ENCODE measurements around the gene AKAP8. TPM values are rescaled to one million over a fixed set of nuclear protein-coding genes. Genes with fewer than 3 reads are reported as not detected.
"Not testable (repeated sequence)": the region's sequence is repeated elsewhere in the genome, so short reads cannot be mapped to it uniquely, and the experiment has no call there.

AKAP8 gene
- total RNA-seq, 2 experiments from 2014 or later, result 55.6 to 59.0 TPM

DNA sequence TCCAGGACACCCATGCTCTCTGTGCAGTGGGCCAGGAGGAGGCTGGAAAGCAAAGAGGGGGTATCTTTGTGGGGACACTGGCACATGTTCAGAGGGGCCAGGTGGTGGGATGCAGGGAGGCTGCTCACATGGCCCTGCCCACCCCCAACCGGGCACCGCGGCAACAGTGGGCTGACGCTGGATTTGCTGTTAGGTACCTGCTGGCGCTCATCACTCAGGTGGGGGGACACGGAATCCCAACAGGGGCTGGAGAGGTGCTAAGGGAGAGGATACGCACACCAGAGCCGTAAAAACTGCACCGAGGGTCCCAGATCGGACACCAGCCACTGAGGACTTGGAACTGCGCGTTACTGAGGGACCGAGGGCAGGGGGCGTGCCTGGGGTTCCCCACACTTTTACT lies 20.0 kb upstream of the AKAP8 start:
- CTCF ChIA-PET, result no interaction called here
- peaks cover 29% of the 10 kb centered on the region for H3K36me3 Mint-ChIP-seq
- H3K27ac Mint-ChIP-seq, result no peak overlapping the region
- DNase-seq, result no peak
- H3K9me3 Mint-ChIP-seq (ENCODE audit: low read depth), result no peaks in the 10 kb centered on the region
- no peaks in the 10 kb centered on the region for H3K27me3 Mint-ChIP-seq
- H3K4me1 Mint-ChIP-seq, result peaks cover 2% of the 10 kb centered on the region
- H3K4me3 Mint-ChIP-seq, result no peak overlapping the region
- no peak for ATAC-seq

GRCh38 chr19:15399234-15399515 lies 19.6 kb upstream of the AKAP8 start:
- no peak overlapping the region for H3K27ac Mint-ChIP-seq
- CTCF ChIA-PET, result no interaction called here
- H3K36me3 Mint-ChIP-seq, result peaks cover 30% of the 10 kb centered on the region

DNA sequence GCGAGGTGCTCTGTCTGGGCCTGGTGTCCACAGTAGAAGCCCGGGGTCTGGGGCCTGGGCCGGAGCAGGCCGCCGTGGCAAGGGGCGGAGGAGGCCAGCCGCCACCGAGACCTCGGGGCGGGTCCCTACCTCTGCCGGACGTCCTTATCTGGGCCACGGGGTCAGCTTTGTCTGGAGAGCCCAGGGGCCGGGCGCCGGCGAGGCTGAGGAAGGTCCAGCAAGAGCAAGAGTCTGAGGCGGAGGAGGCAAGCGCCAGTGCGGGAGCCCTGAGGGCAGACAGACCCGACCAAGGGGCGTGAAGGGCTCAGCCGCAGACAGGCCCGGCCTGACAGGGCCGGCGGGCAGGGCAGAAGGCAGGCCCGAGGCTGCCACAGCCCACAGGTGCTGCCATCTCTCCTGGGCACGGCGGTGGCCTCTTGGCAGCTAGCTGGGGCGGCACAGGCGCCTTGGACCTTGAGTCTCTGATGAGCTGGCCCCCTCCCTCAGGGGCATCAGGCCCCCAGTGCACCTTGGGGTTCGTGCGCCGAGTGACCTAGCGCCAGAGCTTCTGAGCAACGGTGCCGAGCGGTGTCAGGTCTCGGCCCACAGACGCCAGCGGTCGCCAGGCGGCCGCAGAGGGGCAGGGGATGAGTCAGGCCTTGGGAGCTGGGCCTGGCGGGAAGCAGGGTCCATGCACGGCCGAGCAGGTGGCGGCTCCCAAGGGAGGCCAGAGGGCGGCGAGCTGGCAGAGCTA lies 19.1 kb upstream of the AKAP8 start:
- no peak overlapping the region for H3K4me3 Mint-ChIP-seq
- H3K36me3 Mint-ChIP-seq, result peaks cover 35% of the 10 kb centered on the region
- no peaks in the 10 kb centered on the region for H3K4me1 Mint-ChIP-seq
- H3K27me3 Mint-ChIP-seq, result no peaks in the 10 kb centered on the region
- ATAC-seq (no peak), DNase-seq (no peak)
- CTCF ChIA-PET, result no interaction called here
- no peak overlapping the region for H3K27ac Mint-ChIP-seq
- H3K9me3 Mint-ChIP-seq (ENCODE audit: low read depth), result no peaks in the 10 kb centered on the region

More at GRCh38 chr19:15399234-15399515, 19.6 kb upstream of the AKAP8 start:
- Mint-ChIP-seq H3K27me3 (no peaks in the 10 kb centered on the region), H3K4me3 (no peak overlapping the region), H3K9me3 (ENCODE audit: low read depth) (no peaks in the 10 kb centered on the region), H3K4me1 (no peaks in the 10 kb centered on the region)
- no peak for DNase-seq
- no peak for ATAC-seq

GRCh38 chr19:15397782-15398181 lies 18.2 kb upstream of the AKAP8 start:
- Mint-ChIP-seq H3K4me3 (no peak overlapping the region), H3K27ac (no peak overlapping the region), H3K4me1 (no peaks in the 10 kb centered on the region), H3K36me3 (peaks cover 43% of the 10 kb centered on the region), H3K9me3 (ENCODE audit: low read depth) (no peaks in the 10 kb centered on the region), H3K27me3 (no peaks in the 10 kb centered on the region)
- DNase-seq (no peak), ATAC-seq (no peak)
- CTCF ChIA-PET, result interaction anchor here (1.0 kb wide), 1 partner anchor 21 kb away, joined by 4 read pairs; the partner anchor contains the start of gene AKAP8L

DNA sequence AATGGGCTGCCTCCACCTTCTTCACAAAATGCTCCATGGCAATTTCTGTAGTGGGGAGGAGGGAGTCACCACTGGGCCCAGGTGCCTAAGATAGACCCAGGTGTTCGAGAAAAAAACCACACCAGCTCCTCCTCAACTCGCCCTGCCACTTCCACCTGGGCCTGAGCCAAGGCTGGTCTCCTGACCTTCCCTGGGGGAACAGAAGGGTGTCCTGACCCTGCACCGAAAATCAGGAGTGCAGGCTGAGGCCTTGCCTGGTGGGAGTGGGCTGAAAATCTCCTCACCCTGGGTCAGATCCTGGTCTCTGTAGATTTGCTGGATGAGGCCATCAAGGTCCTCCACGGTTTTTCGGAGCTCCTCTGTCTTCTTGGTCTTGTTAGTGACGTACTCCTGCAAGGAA lies 17.6 kb upstream of the AKAP8 start:
- Mint-ChIP-seq H3K4me3 (no peak overlapping the region), H3K36me3 (peaks cover 43% of the 10 kb centered on the region), H3K4me1 (no peaks in the 10 kb centered on the region), H3K9me3 (ENCODE audit: low read depth) (no peaks in the 10 kb centered on the region), H3K27me3 (no peaks in the 10 kb centered on the region), H3K27ac (no peak overlapping the region)
- CTCF ChIA-PET, result interaction anchor here (1.0 kb wide), 1 partner anchor 22 kb away, joined by 4 read pairs; the partner anchor contains the start of gene AKAP8L
- no peak for ATAC-seq
- DNase-seq, result no peak

DNA sequence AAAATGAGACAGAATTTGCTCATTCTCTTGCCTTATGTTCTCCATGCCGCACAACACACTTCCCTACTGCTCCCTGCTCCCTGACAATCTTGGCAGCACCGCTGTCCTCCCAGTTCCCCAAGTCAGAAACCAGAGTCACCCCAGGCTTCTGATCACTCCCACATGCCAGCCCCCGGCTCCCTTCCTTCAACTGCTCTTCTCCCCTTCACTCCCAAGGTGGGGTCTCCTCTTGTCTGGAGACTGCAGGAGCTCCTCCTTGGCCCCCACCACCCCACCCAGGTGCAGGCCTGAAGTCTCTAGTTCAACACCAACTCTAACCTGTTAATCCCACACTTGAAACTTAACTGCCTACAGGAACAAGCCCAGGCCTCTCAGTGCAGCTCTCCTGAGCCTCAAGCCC lies 16.8 kb upstream of the AKAP8 start:
- H3K36me3 Mint-ChIP-seq, result peaks cover 46% of the 10 kb centered on the region
- H3K9me3 Mint-ChIP-seq (ENCODE audit: low read depth), result no peaks in the 10 kb centered on the region
- no peak for ATAC-seq
- H3K4me3 Mint-ChIP-seq, result no peak overlapping the region
- no peak for DNase-seq
- CTCF ChIA-PET, result interaction anchor here (0.7 kb wide), 1 partner anchor 13 kb away, joined by 3 read pairs; no protein-coding TSS in a partner anchor
- H3K27me3 Mint-ChIP-seq, result no peaks in the 10 kb centered on the region
- no peak overlapping the region for H3K27ac Mint-ChIP-seq
- H3K4me1 Mint-ChIP-seq, result no peaks in the 10 kb centered on the region

GRCh38 chr19:15395251-15395650 lies 15.7 kb upstream of the AKAP8 start:
- CTCF ChIA-PET, result interaction anchor here (1.8 kb wide), 1 partner anchor 16 kb away, joined by 5 read pairs; the partner anchor contains the start of gene AKAP8
- H3K27ac Mint-ChIP-seq, ATAC-seq: not testable (repeated sequence)

DNA sequence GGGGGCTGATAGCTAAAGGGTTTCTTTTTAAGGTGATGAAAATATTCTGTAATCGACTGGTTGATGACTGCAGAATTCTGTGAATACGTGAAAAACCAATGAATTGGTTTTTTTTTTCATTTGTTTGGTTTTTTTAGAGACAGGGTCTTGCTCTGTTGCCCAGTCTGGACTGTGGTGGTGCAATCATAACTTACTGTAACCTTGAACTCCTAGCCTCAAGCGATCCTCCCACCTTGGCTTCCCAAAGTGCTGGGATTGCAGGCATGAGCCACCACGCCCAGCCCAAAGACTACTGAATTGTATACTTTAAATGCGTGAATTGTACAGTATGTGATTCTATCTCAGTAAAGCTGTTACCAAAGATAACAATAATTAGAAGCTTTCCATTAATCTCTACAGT lies 14.8 kb upstream of the AKAP8 start:
- Mint-ChIP-seq H3K36me3 (peaks cover 45% of the 10 kb centered on the region), H3K9me3 (ENCODE audit: low read depth) (no peaks in the 10 kb centered on the region), H3K4me3 (no peak overlapping the region), H3K4me1 (no peaks in the 10 kb centered on the region), H3K27ac (no peak overlapping the region), H3K27me3 (no peaks in the 10 kb centered on the region)
- CTCF ChIA-PET, result interaction anchor here (0.7 to 1.8 kb wide), 2 partner anchors 15 to 162 kb away, joined by 3 to 5 read pairs; partner anchors contain the start of gene AKAP8
- ATAC-seq, result no peak
- no peak for DNase-seq

More at GRCh38 chr19:15395251-15395650, 15.7 kb upstream of the AKAP8 start:
- not testable (repeated sequence) for H3K4me1 Mint-ChIP-seq; H3K4me3 Mint-ChIP-seq; H3K9me3 Mint-ChIP-seq (ENCODE audit: low read depth); H3K27me3 Mint-ChIP-seq; DNase-seq
- H3K36me3 Mint-ChIP-seq, result peaks cover 45% of the 10 kb centered on the region

DNA sequence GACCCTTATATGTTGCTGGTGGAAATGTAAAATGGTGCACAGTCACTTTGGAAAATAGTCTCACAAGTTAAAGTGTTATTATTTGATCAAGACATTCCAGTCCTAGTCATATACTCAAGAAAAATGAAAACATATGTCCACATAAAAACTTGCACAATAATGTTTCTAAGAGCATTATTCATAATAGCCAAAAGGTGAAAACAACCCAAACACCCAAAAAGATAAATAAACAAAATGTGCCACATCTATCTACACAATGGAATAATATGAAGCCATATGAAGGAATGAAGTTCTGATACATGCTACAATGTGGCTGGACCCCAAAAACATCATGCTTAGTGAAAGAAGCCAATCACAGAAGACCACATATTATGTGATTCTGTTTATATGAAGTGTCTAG lies 14.4 kb upstream of the AKAP8 start:
- no peak overlapping the region for H3K4me3 Mint-ChIP-seq
- no peaks in the 10 kb centered on the region for H3K9me3 Mint-ChIP-seq (ENCODE audit: low read depth)
- DNase-seq (no peak), ATAC-seq (no peak)
- no peak overlapping the region for H3K27ac Mint-ChIP-seq
- no peaks in the 10 kb centered on the region for H3K4me1 Mint-ChIP-seq
- peaks cover 47% of the 10 kb centered on the region for H3K36me3 Mint-ChIP-seq
- H3K27me3 Mint-ChIP-seq, result no peaks in the 10 kb centered on the region
- CTCF ChIA-PET, result interaction anchor here (0.7 to 1.8 kb wide), 2 partner anchors 14 to 163 kb away, joined by 3 to 5 read pairs; partner anchors contain the start of gene AKAP8

DNA sequence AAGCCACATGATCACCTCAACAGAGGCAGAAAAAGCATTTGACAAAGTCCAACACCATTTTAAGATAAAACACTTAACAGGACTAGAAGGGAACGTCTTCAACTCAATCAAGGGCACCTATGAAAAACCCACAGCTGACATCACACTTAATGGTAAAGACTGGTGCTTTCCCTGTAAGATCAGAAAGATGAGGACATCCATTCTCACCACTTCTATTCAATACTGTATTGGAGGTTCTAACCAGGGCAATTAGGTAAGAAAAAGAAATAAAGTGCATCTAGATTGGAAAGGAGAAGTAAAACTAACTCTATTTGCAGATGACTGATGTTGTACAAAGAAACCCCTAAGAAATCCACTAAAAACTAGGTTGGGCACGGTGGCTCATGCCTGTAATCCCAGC lies 11.2 kb upstream of the AKAP8 start:
- CTCF ChIA-PET, result no interaction called here

GRCh38 chr19:15381864-15382263 lies 2.3 kb upstream of the AKAP8 start:
- DNase-seq, result no peak
- Mint-ChIP-seq H3K36me3 (peaks cover 11% of the 10 kb centered on the region), H3K4me1 (peaks cover 31% of the 10 kb centered on the region), H3K27ac (peak overlapping the region; percentile 13), H3K27me3 (no peaks in the 10 kb centered on the region), H3K9me3 (ENCODE audit: low read depth) (no peaks in the 10 kb centered on the region), H3K4me3 (no peak overlapping the region)
- CTCF ChIA-PET, result no interaction called here
- no peak for ATAC-seq

More for the DNA sequence above, 11.2 kb upstream of the AKAP8 start:
- peaks cover 31% of the 10 kb centered on the region for H3K36me3 Mint-ChIP-seq
- H3K4me1 Mint-ChIP-seq, result no peaks in the 10 kb centered on the region
- H3K4me3 Mint-ChIP-seq, result no peak overlapping the region
- DNase-seq, result no peak
- no peak for ATAC-seq
- H3K27me3 Mint-ChIP-seq, result no peaks in the 10 kb centered on the region
- H3K27ac Mint-ChIP-seq, result no peak overlapping the region
- H3K9me3 Mint-ChIP-seq (ENCODE audit: low read depth), result no peaks in the 10 kb centered on the region

GRCh38 chr19:15381429-15381828 lies 1.8 kb upstream of the AKAP8 start:
- no peak for DNase-seq
- Mint-ChIP-seq H3K9me3 (ENCODE audit: low read depth) (no peaks in the 10 kb centered on the region), H3K4me1 (peaks cover 35% of the 10 kb centered on the region), H3K27ac (peak overlapping the region; percentile 13), H3K27me3 (no peaks in the 10 kb centered on the region), H3K4me3 (no peak overlapping the region), H3K36me3 (peaks cover 12% of the 10 kb centered on the region)
- CTCF ChIA-PET, result no interaction called here
- no peak for ATAC-seq

- Mint-ChIP-seq H3K27me3 (no peaks in the 10 kb centered on the region), H3K27ac (peak overlapping the region; percentile 100), H3K9me3 (ENCODE audit: low read depth) (no peaks in the 10 kb centered on the region), H3K4me3 (peak overlapping the region; percentile 84), H3K36me3 (peaks cover 11% of the 10 kb centered on the region), H3K4me1 (peaks cover 39% of the 10 kb centered on the region)
- DNase-seq (no peak), ATAC-seq (peak; percentile 46)
- CTCF ChIA-PET, result interaction anchor here (1.2 to 3.6 kb wide), 12 partner anchors 12 to 203 kb away, joined by 3 to 29 read pairs (median 4); partner anchors contain the start of genes AKAP8L and RASAL3
Measured at GRCh38 chr19:15379999-15380647, 536 bp upstream of the AKAP8 start.

Data from activated CD8-positive, alpha-beta memory T cell treated with anti-CD3 and anti-CD28 coated beads, Interleukin-2, amount 10 ng/mL, durations not matched to agents 7 days and 5 days (primary cell).